NCI-H748 (cell line): ENCODE results near the gene APLNR.

Experiments used
- DNase-seq: peaks from one replicate; lab custom pipeline; 2025; ENCODE audit not compliant: unreplicated experiment; lab: John Stamatoyannopoulos, UW

Gene APLNR

DNA sequence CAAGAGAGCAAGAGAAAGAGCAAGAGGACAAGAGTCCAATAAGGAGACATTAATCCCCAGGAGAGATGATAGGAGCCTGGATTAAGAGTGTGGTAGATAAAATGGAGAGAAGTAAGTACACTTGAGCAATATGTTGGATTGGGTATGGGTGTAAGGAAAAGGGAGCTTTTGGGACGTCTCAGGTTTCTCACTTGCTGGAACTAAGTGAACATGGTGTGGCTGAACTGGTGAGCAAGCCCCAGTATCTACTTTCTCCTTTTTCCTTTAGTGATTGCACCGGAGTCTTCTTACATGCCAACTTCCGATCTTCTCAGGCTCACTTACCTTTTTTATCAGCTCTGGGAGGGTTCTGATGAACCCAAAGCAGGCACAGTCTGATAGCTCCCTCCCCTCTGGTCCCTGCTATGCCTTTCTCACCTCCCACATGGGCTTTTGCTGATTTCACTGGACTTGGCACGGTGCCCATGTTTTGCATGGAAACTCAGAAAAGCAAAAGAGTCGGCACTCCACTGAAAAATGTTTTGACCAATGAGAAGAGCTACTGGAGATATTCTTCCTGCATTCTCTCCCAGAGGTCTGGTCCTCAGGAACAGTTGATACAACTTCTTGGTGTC, 14.5 kb upstream of the APLNR start:
- DNase-seq = peak; percentile 31

GRCh38 chr11:57251037-57251436, 14.0 kb upstream of the APLNR start:
- DNase-seq = no peak

DNA sequence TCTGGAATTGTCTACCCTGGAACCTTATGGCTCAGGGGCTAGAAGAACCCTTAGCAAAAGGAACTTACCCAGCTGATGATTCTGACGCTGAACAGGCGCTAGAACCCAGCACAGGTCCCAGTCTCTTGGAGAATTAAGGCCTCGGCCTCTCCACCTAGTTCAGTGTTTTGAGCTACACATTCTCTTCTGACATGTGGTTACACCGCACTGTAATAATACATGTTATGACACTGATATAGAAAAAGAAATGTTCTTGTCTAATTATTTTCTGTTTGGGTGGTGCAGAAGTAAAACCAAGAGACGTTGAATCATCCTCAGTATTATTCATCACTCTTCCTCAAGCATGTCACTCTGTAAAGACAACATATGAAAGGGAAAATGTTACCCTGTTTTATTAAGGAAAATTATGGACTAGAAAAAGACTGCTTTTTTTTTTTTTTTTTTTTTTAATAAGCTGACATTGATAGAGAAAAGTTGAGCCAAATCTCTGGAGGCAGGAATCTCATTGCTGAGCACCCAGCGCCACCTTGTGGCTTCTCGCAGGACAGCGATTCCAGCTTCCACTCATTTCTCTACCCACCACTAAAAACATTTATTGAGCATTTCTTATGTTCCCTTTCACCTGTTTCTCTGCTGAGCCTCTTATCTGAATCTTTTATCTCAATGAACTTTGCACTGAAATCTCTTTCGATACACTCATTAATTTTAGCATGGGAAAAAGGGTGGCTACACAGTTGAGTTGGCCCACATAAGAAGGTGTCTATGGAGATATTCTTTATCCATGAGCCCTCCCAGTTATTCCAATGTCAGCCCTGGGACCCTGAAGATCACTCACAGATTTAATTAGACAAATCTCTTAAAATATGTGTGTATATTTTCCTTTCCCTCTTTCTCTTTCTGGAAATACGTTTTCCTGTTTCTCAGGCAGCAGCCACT, 12.6 kb upstream of the APLNR start:
- peak; percentile 45 for DNase-seq

GRCh38 chr11:57248780-57249383, 11.8 kb upstream of the APLNR start:
- DNase-seq = peak; percentile 73

- no peak for DNase-seq
Measured at GRCh38 chr11:57244911-57245310, 7.9 kb upstream of the APLNR start.

- DNase-seq = no peak
Measured at GRCh38 chr11:57241353-57241972, 4.4 kb upstream of the APLNR start.

DNA sequence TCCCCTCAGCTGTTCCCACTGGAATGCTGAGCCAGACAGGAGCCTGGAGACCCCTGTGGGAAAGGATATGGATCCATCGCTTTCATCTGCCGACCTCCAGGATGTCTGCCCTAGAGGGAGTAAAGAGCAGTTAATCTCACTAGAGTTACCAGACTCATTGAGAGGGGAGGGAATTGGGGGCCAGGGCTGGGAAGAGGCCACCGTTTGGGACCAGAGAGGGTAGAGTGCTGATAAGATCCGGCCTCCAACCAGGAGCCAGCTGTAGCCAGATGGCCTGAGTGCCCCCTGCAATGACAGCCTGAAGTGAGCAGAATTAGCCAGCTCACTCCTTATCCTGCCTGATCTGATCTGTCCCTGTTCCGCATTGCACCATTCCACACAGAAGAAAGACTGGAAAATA, 3.7 kb upstream of the APLNR start:
- no peak for DNase-seq

- DNase-seq = no peak
Measured at GRCh38 chr11:57240007-57240406, 3.0 kb upstream of the APLNR start.

GRCh38 chr11:57239348-57239747, 2.3 kb upstream of the APLNR start:
- no peak for DNase-seq

GRCh38 chr11:57235761-57236703, 1.0 kb downstream of the APLNR start:
- no peak for DNase-seq

DNA sequence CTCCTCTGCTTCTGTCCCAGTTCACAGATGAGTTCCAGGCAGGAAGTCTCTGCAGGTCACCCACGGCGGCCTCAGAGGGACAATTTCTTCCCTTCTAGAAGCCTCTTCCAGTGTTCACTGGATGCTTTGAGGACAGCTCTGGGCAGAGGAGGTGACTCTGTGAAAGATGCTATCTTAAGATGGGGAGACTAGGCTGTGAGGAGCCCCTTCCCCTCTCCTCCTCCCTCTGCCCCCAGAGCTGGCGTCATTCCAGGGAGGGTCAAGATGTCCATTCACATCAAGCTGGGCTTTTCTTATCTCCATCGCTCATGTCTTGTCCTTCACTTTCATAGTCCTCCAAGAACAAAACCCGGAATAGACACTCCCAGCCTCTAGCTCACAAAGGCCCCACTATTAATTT, 3.3 kb downstream of the APLNR start:
- no peak for DNase-seq

DNA sequence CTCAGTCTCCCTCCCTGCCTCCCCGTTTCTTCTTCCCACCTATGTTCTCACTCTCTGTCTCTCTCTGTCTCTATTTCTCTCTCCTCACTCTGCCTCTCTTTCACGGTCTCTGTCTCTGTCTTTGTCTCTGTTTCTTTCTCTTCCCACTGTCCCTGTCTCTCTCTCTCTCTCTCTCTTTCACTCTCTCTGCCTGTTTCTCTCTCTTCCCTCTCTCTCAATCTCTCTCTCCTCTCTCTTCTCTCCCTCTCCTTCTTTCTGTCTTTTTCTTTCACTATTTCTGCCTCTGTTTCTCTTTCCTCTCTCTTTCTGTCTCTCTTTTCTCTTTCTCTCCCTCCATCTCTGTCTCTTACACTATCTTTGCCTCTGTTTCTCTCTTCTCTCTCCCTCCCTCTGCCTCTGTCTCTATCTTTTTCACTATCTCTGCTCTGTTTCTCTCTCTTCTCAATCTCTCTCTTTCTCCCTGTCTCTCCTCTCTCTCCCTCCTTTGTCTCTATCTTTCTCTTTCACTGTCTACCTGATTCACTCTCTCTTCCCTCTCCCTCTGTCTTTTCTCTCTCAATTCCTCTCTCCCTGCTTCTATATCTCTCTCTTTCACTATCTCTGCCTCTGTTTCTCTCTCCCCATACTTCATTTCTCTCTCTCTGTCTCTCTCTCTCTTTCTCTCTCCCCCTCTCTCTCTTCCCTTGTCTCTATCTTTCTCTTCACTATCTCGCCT, 5.4 kb downstream of the APLNR start:
- no peak for DNase-seq

- no peak for DNase-seq
Measured at GRCh38 chr11:57230791-57231538, 6.1 kb downstream of the APLNR start.

- no peak for DNase-seq
Measured at GRCh38 chr11:57230316-57230715, 6.7 kb downstream of the APLNR start.

- no peak for DNase-seq
Measured at GRCh38 chr11:57228600-57228999, 8.4 kb downstream of the APLNR start.

- no peak for DNase-seq
Measured at GRCh38 chr11:57224537-57224936, 12.5 kb downstream of the APLNR start.

- DNase-seq = no peak
Measured at GRCh38 chr11:57224128-57224527, 12.9 kb downstream of the APLNR start.

GRCh38 chr11:57223601-57224000, 13.4 kb downstream of the APLNR start:
- no peak for DNase-seq

DNA sequence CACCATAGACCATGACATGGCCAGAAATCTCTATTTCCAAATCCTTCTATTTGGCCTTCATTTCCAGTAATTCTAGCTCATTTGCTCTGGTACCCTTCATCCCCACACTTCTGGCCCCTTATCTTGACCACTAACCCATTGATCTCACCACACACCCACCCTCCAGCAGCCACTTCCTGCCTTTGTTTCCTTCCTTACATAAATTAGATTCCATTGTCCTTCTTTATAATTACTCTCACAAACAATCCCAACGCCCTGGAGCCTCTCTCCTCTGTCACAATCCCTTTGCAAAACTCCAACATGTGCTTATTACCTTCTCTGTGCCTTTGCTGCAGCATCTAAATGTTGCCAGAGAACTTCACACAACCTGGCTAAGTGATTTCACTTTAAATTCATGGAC, 14.8 kb downstream of the APLNR start:
- DNase-seq = no peak
